Measurements from ENCODE around the gene POT1. TPM values are rescaled to one million over a fixed set of nuclear protein-coding genes. Genes with fewer than 3 reads are reported as not detected.

POT1 gene
- polyA plus RNA-seq, 3 donors from 2014 or later: 10.5 to 21.9 (median 19.3) TPM

DNA sequence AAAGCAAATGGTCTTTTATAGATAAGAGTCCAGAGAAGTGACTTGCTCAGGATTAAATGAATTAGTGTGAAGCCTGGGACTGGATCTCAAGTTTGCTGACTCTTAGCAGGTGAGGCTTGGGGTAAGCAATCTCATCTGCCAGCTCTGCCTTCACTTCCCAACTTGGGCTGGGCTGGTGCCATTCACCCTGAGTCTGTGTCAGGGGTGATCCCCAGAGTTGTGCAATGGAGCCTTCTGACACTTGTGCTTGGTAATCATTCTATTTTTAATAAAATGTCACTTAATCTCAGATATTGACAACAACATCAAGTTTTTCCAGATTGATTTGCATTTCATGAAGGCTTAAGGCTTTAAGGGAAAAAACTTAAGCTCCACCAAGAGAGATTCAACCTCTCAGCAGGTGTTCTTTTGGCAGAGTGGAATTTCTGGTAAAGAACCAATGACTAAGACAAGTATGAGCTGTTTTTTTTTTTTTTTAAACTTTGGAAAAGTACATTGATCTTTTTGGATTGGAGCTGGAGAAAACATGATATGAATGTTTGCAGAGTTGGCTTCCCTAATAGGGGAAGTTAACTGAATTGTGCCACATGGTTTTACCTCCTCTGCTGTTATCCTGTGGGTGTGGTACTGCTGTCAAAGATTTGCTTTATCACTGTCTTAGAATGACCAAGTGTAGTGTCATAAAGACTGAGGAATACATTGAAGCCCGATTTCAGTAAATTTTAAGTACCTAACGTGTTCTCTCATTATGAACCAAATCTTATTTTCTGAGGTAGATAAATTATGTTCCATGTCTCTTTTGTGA, 115.4 kb downstream of the POT1 start:
- H3K4me1 Mint-ChIP-seq: no peaks in the 10 kb centered on the region
- no peak for DNase-seq
- H3K27me3 Mint-ChIP-seq (ENCODE audit: low read depth in 3 of 3): peaks cover 0 to 11% (median 0%) of the 10 kb centered on the region in 3 donors
- no peak overlapping the region for H3K27ac Mint-ChIP-seq
- H3K36me3 Mint-ChIP-seq: no peaks in the 10 kb centered on the region
- peaks cover 0 to 3% (median 0%) of the 10 kb centered on the region in 6 donors for H3K9me3 Mint-ChIP-seq
- H3K4me3 Mint-ChIP-seq: no peak overlapping the region

DNA sequence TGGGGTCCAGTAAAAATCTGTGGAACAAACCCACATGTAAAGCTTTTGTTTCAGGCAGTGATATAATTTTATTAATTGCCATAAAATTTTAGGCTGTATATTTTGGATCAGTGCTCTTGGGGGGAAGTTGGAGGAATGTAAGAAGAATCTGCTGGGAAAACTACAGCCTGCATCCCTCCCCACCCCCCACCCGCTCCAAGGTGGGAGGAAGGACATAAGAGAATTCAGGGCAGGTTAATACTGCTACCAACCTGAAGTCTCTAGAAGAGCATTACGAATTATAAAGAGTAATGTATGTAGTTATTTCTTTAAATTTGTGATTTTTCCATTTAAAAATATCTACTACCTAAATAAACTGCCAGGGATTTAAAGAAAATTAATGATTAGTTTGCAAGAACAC, 116.9 kb downstream of the POT1 start:
- Mint-ChIP-seq H3K9me3 (peaks cover 0 to 3% (median 0%) of the 10 kb centered on the region in 6 donors), H3K27ac (no peak overlapping the region), H3K27me3 (ENCODE audit: low read depth in 3 of 3) (peaks cover 0 to 8% (median 0%) of the 10 kb centered on the region in 3 donors), H3K4me3 (no peak overlapping the region), H3K4me1 (no peaks in the 10 kb centered on the region), H3K36me3 (no peaks in the 10 kb centered on the region)
- DNase-seq: no peak

DNA sequence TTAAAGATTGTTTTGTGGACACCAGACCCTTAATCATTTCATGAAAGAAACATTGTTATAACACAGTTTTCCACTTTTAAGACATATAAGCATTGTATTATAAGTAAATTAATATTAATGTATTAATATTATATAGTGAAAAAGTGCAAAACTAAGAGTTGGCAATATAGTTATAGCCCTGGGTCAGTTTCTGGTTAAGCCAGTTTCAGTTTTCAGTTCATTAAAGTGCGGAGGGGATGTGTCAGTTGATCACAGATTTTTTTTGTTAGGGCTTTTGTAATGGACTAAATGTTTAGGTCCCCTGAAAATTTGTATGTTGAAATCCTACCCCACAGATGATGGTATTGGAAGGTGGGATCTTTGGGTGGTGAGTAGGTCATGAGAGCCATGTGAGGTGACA, 118.3 kb downstream of the POT1 start:
- Mint-ChIP-seq H3K4me1 (no peaks in the 10 kb centered on the region), H3K4me3 (no peak overlapping the region), H3K36me3 (no peaks in the 10 kb centered on the region), H3K27ac (no peak overlapping the region), H3K9me3 (no peaks in the 10 kb centered on the region), H3K27me3 (ENCODE audit: low read depth in 3 of 3) (peaks cover 0 to 8% (median 0%) of the 10 kb centered on the region in 3 donors)
- DNase-seq: no peak

DNA sequence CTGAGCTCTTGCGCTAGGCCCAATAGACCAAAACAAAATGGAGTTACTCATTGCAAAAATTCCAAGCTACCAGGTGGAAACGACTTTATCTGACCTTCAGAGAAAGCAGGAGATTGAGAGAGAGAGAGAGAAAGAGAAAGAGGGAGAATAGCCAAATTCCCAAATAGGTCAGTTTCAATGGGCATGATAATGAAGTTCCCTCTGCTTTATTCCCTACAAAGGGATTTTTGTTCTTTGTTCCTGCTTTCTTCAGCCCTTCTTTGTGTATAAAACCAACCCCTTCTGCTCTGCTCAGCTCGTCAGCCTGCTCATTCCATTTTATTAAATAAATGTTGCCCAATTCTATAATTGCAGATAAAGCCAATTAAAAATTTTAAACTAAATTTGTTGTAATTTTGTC, 119.0 kb downstream of the POT1 start:
- H3K9me3 Mint-ChIP-seq: no peaks in the 10 kb centered on the region
- peaks cover 0 to 8% (median 0%) of the 10 kb centered on the region in 3 donors for H3K27me3 Mint-ChIP-seq (ENCODE audit: low read depth in 3 of 3)
- no peak for DNase-seq
- H3K4me3 Mint-ChIP-seq: no peak overlapping the region
- no peak overlapping the region for H3K27ac Mint-ChIP-seq
- no peaks in the 10 kb centered on the region for H3K36me3 Mint-ChIP-seq
- no peaks in the 10 kb centered on the region for H3K4me1 Mint-ChIP-seq

DNA sequence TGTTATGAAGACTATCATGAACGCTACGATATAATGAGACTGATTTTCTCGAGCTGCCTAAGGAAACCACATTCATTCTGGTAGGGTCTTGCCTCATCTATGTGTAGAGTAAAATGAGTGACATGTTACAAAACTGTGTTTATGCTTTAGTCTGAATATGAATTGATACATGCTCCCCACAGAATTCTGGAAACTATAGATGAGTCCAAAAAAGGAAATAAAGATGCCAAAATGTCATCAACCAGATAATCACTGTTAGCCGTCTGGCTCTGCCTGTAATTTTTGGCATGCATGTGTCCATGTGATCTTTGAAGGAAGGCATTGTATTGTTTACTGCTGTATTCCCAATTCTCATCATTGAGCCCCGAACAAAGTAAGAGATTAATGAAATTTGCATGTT, 121.4 kb downstream of the POT1 start:
- H3K9me3 Mint-ChIP-seq: no peaks in the 10 kb centered on the region
- H3K4me3 Mint-ChIP-seq: no peak overlapping the region
- no peaks in the 10 kb centered on the region for H3K36me3 Mint-ChIP-seq
- no peak for DNase-seq
- peaks cover 0 to 8% (median 0%) of the 10 kb centered on the region in 3 donors for H3K27me3 Mint-ChIP-seq (ENCODE audit: low read depth in 3 of 3)
- no peaks in the 10 kb centered on the region for H3K4me1 Mint-ChIP-seq
- no peak overlapping the region for H3K27ac Mint-ChIP-seq

DNA sequence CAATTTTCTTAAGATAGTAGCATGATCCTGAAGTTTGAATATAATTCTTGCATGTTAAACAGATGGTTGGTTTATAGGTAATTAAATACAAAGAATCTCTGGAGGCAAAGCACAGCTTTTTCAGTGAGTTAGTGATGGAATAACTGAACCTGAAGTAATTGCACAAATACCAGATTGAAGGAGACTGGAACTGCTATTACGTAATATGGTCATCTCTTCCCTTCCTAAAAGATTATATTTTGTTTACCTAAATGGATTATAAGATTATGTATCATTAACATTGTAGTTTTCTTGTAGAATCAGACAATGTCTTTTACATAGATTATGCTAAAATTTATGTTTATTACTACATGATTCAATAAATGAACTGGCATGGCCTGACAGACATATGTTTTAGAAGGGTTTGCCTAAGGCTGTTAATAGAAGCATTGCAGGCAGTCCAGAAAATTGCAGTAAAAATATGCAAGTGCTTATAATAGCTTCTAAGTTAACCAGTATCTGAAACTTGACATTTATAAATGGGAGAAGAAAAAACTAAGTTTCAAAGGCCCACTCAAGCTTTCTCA, 128.2 kb downstream of the POT1 start:
- no peak for DNase-seq
- Mint-ChIP-seq H3K4me1 (no peaks in the 10 kb centered on the region), H3K9me3 (peaks cover 0 to 4% (median 2%) of the 10 kb centered on the region in 6 donors), H3K27ac (no peak overlapping the region), H3K27me3 (ENCODE audit: low read depth in 3 of 3) (peaks cover 0 to 9% (median 0%) of the 10 kb centered on the region in 3 donors), H3K36me3 (no peaks in the 10 kb centered on the region), H3K4me3 (no peak overlapping the region)

DNA sequence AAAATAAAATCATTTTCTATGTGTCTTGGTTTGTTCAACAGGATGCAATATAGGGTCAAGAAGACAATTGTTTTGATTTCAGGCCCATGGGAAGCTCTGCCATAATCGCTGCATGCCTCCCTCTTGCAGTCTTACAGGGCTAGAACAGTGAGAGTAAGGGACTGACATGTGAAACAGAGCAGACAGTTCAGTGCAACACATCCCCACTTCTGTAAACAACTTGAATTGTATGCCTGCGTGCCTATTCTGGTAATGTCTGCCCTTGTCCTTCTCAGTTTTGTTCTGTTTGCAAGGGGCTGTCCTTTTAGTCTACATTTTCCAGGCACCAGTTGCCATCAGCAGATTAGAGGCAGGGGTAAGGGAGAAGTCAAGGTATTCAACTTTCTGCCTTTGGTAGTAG, 129.2 kb downstream of the POT1 start:
- H3K36me3 Mint-ChIP-seq: no peaks in the 10 kb centered on the region

DNA sequence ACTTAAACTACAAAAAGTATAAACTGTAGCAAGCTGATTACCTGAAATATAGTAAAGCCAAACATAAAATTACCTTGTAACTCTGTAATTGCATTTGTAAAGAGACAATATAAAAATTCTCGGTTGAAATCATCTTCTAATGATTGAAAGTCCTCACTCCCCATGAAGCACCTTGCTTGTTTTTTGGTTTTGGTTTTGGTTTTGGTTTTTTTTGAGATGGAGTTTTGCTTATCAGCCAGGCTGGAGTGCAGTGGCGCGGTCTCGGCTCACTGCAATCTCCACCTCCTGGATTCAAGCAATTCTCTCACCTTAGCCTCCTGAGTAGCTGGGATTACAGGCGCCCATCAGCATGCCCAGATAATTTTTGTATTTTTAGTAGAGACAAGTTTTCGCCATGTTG, 130.2 kb downstream of the POT1 start:
- no peaks in the 10 kb centered on the region for H3K36me3 Mint-ChIP-seq

More for the DNA sequence above, 129.2 kb downstream of the POT1 start:
- H3K27me3 Mint-ChIP-seq (ENCODE audit: low read depth in 3 of 3): peaks cover 0 to 9% (median 3%) of the 10 kb centered on the region in 3 donors
- H3K4me1 Mint-ChIP-seq: no peaks in the 10 kb centered on the region
- H3K27ac Mint-ChIP-seq: no peak overlapping the region
- DNase-seq: no peak
- no peak overlapping the region for H3K4me3 Mint-ChIP-seq
- H3K9me3 Mint-ChIP-seq: peaks cover 0 to 12% (median 6%) of the 10 kb centered on the region in 6 donors

DNA sequence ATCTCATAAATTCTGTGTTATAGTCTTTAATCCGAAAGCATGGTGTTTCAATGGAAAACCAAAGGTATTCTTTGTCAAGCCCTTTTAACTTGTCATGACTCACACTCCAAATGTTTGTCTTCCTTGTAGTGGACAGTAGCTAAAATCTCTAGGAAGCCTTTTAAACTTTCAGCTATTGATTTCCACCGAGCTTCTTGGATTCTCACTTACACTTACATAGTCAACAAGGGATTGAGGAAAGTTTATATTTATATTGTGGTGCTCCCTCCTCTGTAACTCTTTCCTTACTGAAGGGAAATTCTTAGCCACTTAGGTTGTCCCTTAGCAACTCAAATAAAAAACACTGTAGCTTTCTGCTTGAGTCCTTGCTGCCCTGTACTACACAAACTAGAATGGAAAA, 132.9 kb downstream of the POT1 start:
- H3K36me3 Mint-ChIP-seq: no peaks in the 10 kb centered on the region
- no peak overlapping the region for H3K4me3 Mint-ChIP-seq
- DNase-seq: no peak
- H3K27ac Mint-ChIP-seq: no peak overlapping the region
- peaks cover 0 to 16% (median 6%) of the 10 kb centered on the region in 6 donors for H3K9me3 Mint-ChIP-seq
- H3K4me1 Mint-ChIP-seq: no peaks in the 10 kb centered on the region
- peaks cover 2 to 13% (median 3%) of the 10 kb centered on the region in 3 donors for H3K27me3 Mint-ChIP-seq (ENCODE audit: low read depth in 3 of 3)

More for the DNA sequence above, 130.2 kb downstream of the POT1 start:
- Mint-ChIP-seq H3K9me3 (peaks cover 0 to 12% (median 6%) of the 10 kb centered on the region in 6 donors), H3K27me3 (ENCODE audit: low read depth in 3 of 3) (peaks cover 0 to 9% (median 3%) of the 10 kb centered on the region in 3 donors), H3K4me1 (no peaks in the 10 kb centered on the region), H3K4me3 (no peak overlapping the region), H3K27ac (no peak overlapping the region)
- DNase-seq: no peak

DNA sequence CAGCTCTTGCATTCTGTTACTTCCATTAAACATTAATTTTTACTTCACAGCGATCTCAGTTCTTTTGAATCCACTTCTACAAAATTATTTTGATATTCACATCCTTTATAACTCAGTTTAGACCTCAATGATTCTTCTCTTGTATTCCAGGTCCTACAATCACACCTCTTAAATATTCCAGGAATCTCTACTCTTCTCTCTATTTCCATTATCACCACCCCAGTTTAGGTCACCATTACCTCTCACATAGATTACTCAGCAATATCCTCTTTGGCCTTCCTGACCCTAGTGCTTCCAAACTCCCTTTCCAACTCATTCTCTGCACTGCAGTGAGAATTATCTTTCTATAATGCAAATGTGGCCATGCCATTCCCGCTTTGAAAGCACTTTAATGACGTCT, 136.9 kb downstream of the POT1 start:
- H3K9me3 Mint-ChIP-seq: peaks cover 1 to 16% (median 6%) of the 10 kb centered on the region in 6 donors
- H3K27ac Mint-ChIP-seq: no peak overlapping the region
- H3K27me3 Mint-ChIP-seq (ENCODE audit: low read depth in 3 of 3): peaks cover 2 to 9% (median 6%) of the 10 kb centered on the region in 3 donors
- DNase-seq: no peak
- no peaks in the 10 kb centered on the region for H3K4me1 Mint-ChIP-seq
- H3K4me3 Mint-ChIP-seq: no peak overlapping the region
- H3K36me3 Mint-ChIP-seq: no peaks in the 10 kb centered on the region

DNA sequence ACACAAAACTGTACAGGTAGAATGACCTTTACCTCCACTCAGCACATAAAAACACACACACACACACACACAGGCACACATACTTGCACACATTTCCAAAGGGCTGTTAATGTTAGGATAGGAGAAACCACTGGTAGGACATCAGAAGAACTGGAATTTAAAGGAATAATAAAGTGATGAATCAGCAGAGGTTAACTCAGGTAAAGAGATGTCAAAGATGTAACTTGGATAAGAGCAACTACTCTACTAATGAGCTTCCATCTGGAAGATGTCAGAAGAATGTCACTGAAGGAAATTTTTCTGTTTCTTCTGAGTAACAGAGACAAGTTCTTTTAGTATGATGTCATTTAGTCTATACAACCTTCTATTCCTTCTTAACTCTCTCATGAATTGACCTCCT, 137.6 kb downstream of the POT1 start:
- DNase-seq: no peak
- no peak overlapping the region for H3K27ac Mint-ChIP-seq
- peaks cover 1 to 16% (median 6%) of the 10 kb centered on the region in 6 donors for H3K9me3 Mint-ChIP-seq
- peaks cover 2 to 8% (median 6%) of the 10 kb centered on the region in 3 donors for H3K27me3 Mint-ChIP-seq (ENCODE audit: low read depth in 3 of 3)
- no peaks in the 10 kb centered on the region for H3K4me1 Mint-ChIP-seq
- H3K4me3 Mint-ChIP-seq: no peak overlapping the region
- no peaks in the 10 kb centered on the region for H3K36me3 Mint-ChIP-seq

DNA sequence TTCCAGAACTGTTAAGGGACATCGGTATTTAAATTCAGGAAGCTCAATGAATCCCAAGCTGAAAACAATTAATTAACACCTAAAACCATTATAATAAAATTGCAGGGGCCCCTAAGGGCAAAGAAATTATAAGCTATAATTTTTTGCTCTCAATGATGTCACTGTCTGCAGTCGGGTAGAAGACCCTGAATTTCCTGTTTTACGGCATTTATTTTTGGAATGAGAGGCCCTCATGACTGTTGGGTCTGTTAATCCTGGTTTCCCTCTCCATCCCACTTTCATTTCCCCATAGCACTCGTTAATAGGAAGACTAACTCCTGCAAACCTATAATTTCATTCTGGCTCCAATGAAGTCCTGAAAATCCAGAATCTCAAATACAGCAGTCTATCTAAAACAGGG, 138.2 kb downstream of the POT1 start:
- no peak for DNase-seq

DNA sequence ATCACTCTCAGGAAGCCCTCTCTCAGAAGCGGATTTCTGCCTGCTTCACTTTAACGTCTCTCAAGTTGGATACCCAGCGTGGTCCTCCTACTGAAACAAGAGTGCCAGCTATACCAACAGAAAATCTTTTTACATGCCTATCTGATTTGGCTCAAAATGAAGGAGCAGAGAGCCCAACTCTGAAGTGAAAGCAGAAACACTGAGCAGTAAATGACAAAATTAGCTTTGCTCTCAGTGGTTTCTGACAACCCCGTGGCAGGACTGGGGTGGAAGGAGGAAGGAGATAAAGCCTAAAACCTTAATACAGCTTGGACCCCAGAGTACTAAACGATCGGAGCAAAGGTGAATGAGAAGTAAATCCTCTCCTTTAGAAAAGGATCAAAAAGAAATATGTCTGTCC, 139.0 kb downstream of the POT1 start:
- no peak overlapping the region for H3K4me3 Mint-ChIP-seq
- H3K27ac Mint-ChIP-seq: no peak overlapping the region
- DNase-seq: no peak
- H3K4me1 Mint-ChIP-seq: no peaks in the 10 kb centered on the region
- peaks cover 0 to 6% (median 1%) of the 10 kb centered on the region in 6 donors for H3K9me3 Mint-ChIP-seq
- peaks cover 2 to 10% (median 6%) of the 10 kb centered on the region in 3 donors for H3K27me3 Mint-ChIP-seq (ENCODE audit: low read depth in 3 of 3)
- no peaks in the 10 kb centered on the region for H3K36me3 Mint-ChIP-seq

More for the DNA sequence above, 138.2 kb downstream of the POT1 start:
- Mint-ChIP-seq H3K9me3 (peaks cover 1 to 14% (median 4%) of the 10 kb centered on the region in 6 donors), H3K36me3 (no peaks in the 10 kb centered on the region), H3K27ac (no peak overlapping the region), H3K27me3 (ENCODE audit: low read depth in 3 of 3) (peaks cover 2 to 8% (median 6%) of the 10 kb centered on the region in 3 donors), H3K4me3 (no peak overlapping the region), H3K4me1 (no peaks in the 10 kb centered on the region)

DNA sequence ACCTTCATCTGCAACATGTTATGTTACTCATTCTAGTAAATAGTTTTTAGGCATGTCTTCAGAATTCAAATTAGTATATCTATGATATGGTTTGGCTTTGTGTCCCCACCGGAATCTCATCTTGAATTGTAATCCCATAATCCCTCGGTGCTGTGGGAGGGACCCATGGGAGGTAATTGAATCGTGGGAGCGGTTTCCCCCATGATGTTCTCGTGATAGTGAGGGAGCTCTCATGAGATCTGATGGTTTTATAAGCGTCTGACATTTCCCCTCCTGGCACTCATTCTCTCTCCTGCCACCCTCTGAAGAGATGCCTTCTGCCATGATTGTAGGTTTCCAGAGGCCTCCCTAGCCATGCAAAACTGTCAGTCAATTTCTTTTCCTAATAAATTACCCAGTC, 143.6 kb downstream of the POT1 start:
- no peaks in the 10 kb centered on the region for H3K36me3 Mint-ChIP-seq
- no peaks in the 10 kb centered on the region for H3K4me1 Mint-ChIP-seq
- H3K27ac Mint-ChIP-seq: no peak overlapping the region
- no peak for DNase-seq
- H3K27me3 Mint-ChIP-seq (ENCODE audit: low read depth in 3 of 3): peaks cover 0 to 9% (median 4%) of the 10 kb centered on the region in 3 donors
- H3K9me3 Mint-ChIP-seq: peaks cover 0 to 3% (median 1%) of the 10 kb centered on the region in 6 donors
- H3K4me3 Mint-ChIP-seq: no peak overlapping the region
